HepG2 (cell line): ENCODE data around the gene KIAA1328. TPM values are rescaled to one million over a fixed set of nuclear protein-coding genes. Genes with fewer than 3 reads are reported as not detected.

Experiments
- HMGXB4 ChIP-seq, 2 experiments: sonication (generic) in 1 of 2; formaldehyde crosslinking in 1 of 2; IDR thresholded peaks; 2 replicates each; pipeline versions ENCODE4 v1.4.0 to v1.6.1; 2018 to 2020; ENCODE audit warnings: missing genetic modification reagents in 2 of 2, borderline replicate concordance in 1 of 2, low read depth in 1 of 2, mild to moderate bottlenecking in 1 of 2, missing biosample characterization in 1 of 2
- HNF1B ChIP-seq: sonication (generic); formaldehyde crosslinking; IDR thresholded peaks from 2 replicates; pipeline ENCODE4 v1.5.1; 2020; ENCODE audit warnings: mild to moderate bottlenecking, moderate library complexity, missing genetic modification reagents
- IKZF4 ChIP-seq: sonication (generic); formaldehyde crosslinking; IDR thresholded peaks from 2 replicates; pipeline ENCODE4 v1.5.1; 2020; ENCODE audit warnings: borderline replicate concordance, mild to moderate bottlenecking, low read depth, missing genetic modification reagents; ENCODE audit errors: not compliant biosample characterization
- SNAI1 ChIP-seq: sonication (generic); formaldehyde crosslinking; IDR thresholded peaks from 2 replicates; pipeline ENCODE4 v1.5.0; 2020; ENCODE audit warnings: mild to moderate bottlenecking, missing genetic modification reagents, borderline replicate concordance
- SP140L ChIP-seq: sonication (generic); formaldehyde crosslinking; IDR thresholded peaks from 2 replicates; pipeline ENCODE4 v1.4.0; 2020; ENCODE audit warnings: missing genetic modification reagents, borderline replicate concordance
- TBX2 ChIP-seq: sonication (generic); formaldehyde crosslinking; IDR thresholded peaks from 2 replicates; pipeline ENCODE4 v1.5.0; 2020; ENCODE audit warnings: missing genetic modification reagents, mild to moderate bottlenecking, borderline replicate concordance
- TFE3 ChIP-seq: IDR thresholded peaks from 2 replicates; pipeline ENCODE4 v1.6.1; 2016
- THAP11 ChIP-seq: IDR thresholded peaks from 2 replicates; pipeline ENCODE4 v1.6.1; 2016; ENCODE audit warnings: missing biosample characterization, missing genetic modification reagents
- ZBTB10 ChIP-seq: sonication (generic); formaldehyde crosslinking; IDR thresholded peaks from 2 replicates; pipeline ENCODE4 v1.4.0; 2020; ENCODE audit warnings: missing genetic modification reagents, borderline replicate concordance
- ZNF792 ChIP-seq: IDR thresholded peaks from 2 replicates; pipeline ENCODE4 v1.6.1; 2016
- polyA plus RNA-seq, 8 experiments: library from polyadenylated mRNA; depleted of rRNA in 3 of 8; stranded (reverse) in 7 of 8; unstranded in 1 of 8; fragments of >200 nt; fragmentation: Illumina TruSeq in 4 of 8; extraction: Trizol in 4 of 8; gene quantifications; 2 replicates each; pipeline versions ENCODE4 v1.2.1 to v1.2.3, GENCODE V29; 2011 to 2016; ENCODE audit warnings: low read depth in 4 of 8, missing spikeins in 1 of 8, mixed read lengths in 1 of 8; ENCODE audit not compliant: insufficient read depth in 1 of 8
- total RNA-seq, 5 experiments: library from RNA; depleted of rRNA; stranded (reverse); fragments of >200 nt; fragmentation: Illumina TruSeq; extraction: Trizol; gene quantifications; 2 replicates each; pipeline ENCODE4 v1.2.3, GENCODE V29; 2016; ENCODE audit warnings: low read depth in 1 of 5
- TF ChIP-seq, protein P1 (sequence below): sonication (generic); formaldehyde crosslinking; conservative IDR thresholded peaks from 2 replicates; pipeline ENCODE4 v1.8.0; 2022; ENCODE audit warnings: missing genetic modification reagents
- TF ChIP-seq, protein P2 (sequence below): sonication (generic); formaldehyde crosslinking; IDR thresholded peaks from 2 replicates; pipeline ENCODE4 v1.5.0; 2020; ENCODE audit warnings: missing genetic modification reagents

Gene KIAA1328
- total and polyA plus RNA-seq, 2 of the 13 experiments (the other 11 are each of a cell fraction or from before 2014, with no cell fraction given): 4.1 to 6.0 TPM

GRCh38 chr18:36828630-36829361 lies at the start of gene KIAA1328, which contains the start of gene TPGS2 (continued):
- peak; percentile 55; the same call in 1 of the 2 replicates for TF ChIP-seq TFE3 (CRISPR knock-in tag)
- TF ChIP-seq HNF1B (CRISPR knock-in tag): 0 out of 2 replicates have a peak, but pooled peaks have one; percentile 66
- no peak for TF ChIP-seq SNAI1 (CRISPR knock-in tag)
- TF ChIP-seq, protein P1, sequence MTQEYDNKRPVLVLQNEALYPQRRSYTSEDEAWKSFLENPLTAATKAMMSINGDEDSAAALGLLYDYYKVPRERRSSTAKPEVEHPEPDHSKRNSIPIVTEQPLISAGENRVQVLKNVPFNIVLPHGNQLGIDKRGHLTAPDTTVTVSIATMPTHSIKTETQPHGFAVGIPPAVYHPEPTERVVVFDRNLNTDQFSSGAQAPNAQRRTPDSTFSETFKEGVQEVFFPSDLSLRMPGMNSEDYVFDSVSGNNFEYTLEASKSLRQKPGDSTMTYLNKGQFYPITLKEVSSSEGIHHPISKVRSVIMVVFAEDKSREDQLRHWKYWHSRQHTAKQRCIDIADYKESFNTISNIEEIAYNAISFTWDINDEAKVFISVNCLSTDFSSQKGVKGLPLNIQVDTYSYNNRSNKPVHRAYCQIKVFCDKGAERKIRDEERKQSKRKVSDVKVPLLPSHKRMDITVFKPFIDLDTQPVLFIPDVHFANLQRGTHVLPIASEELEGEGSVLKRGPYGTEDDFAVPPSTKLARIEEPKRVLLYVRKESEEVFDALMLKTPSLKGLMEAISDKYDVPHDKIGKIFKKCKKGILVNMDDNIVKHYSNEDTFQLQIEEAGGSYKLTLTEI: no peak
- TF ChIP-seq ZNF792 (CRISPR knock-in tag): peak; percentile 48; the same call in 1 of the 2 replicates
- TF ChIP-seq, protein P2, sequence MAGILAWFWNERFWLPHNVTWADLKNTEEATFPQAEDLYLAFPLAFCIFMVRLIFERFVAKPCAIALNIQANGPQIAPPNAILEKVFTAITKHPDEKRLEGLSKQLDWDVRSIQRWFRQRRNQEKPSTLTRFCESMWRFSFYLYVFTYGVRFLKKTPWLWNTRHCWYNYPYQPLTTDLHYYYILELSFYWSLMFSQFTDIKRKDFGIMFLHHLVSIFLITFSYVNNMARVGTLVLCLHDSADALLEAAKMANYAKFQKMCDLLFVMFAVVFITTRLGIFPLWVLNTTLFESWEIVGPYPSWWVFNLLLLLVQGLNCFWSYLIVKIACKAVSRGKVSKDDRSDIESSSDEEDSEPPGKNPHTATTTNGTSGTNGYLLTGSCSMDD (CRISPR knock-in tag): no peak
- peak; percentile 96 for TF ChIP-seq THAP11 (CRISPR knock-in tag)
- peak; percentile 81; the same call in 1 of the 2 replicates for TF ChIP-seq ZBTB10
- no peak for TF ChIP-seq IKZF4 (CRISPR knock-in tag)
- peak; percentile 43 for TF ChIP-seq TBX2 (CRISPR knock-in tag)
- TF ChIP-seq SP140L (CRISPR knock-in tag): peak; percentile 60; the same call in 1 of the 2 replicates
- TF ChIP-seq HMGXB4 (CRISPR knock-in tag; IDR thresholded peaks at IDR 0.05; ENCODE audit: borderline replicate concordance in 1 of 2, low read depth in 1 of 2): peak; percentile 78 to 94
